Mucosa of descending colon (tissue), 3 donors: ENCODE results near the gene ZFPM1. TPM values are rescaled to one million over a fixed set of nuclear protein-coding genes. Genes with fewer than 3 reads are reported as not detected.

Source experiments
- ATAC-seq: fragments of 200-7000 bp; cut with Tn5 transposase; one replicate; pipeline ENCODE4 v1.9.1; 2020; ENCODE audit warnings: mild to moderate bottlenecking, moderate library complexity
- DNase-seq, 3 donors: peaks; one replicate each; pipeline ENCODE4 v3.0.0-alpha.2; 2020
- H3K36me3 ChIP-seq: fragments of 200-600 bp; one replicate; pipeline ENCODE4 v1.8.0; 2021; ENCODE audit warnings: low read depth, mild to moderate bottlenecking
- H3K4me1 ChIP-seq: fragments of 200-600 bp; one replicate; pipeline ENCODE4 v1.8.0; 2021; ENCODE audit warnings: low read depth, mild to moderate bottlenecking
- H3K4me3 ChIP-seq: fragments of 200-600 bp; one replicate; pipeline ENCODE4 v1.8.0; 2021; ENCODE audit warnings: mild to moderate bottlenecking
- H3K9me3 ChIP-seq: fragments of 200-600 bp; one replicate; pipeline ENCODE4 v1.8.0; 2021; ENCODE audit warnings: mild to moderate bottlenecking
- CTCF ChIP-seq: fragments of 200-600 bp; IDR thresholded peaks from one replicate; pipeline ENCODE4 v1.8.0; 2022; ENCODE audit warnings: antibody characterized with exemption, mild to moderate bottlenecking
- intact Hi-C, 2 donors: fragments of 100-400 bp; cut with DNase I in 1 of 2; cut with micrococcal nuclease in 1 of 2; formaldehyde crosslinking; loops; one replicate each; pipeline versions ENCODE4 v1.11.0 to v1.11.1; 2022; cut with DNase I, micrococcal nuclease
- total RNA-seq, 3 donors: library from RNA; stranded (reverse); fragmentation: NEBNext Ultra II Directional in 2 of 3; extraction: Animal tissue kit (Norgen Biotek cat#: 25700) in 2 of 3; gene quantifications; one replicate each; pipeline versions ENCODE4 v1.2.1 to v1.2.4, GENCODE V29; 2021 to 2023
- donor health status: DM: no; HTN: no; CAD: no; lungs with moderate emphysema.
- donor health status: DM: no; HTN: no; CAD: no.
- donor health status: DM: no; HTN: yes; CAD: no.

Gene ZFPM1
- total RNA-seq, 3 donors from 2014 or later, result 5.2 to 10.3 (median 7.2) TPM

- TF ChIP-seq CTCF, result no peak
- Histone ChIP-seq H3K36me3 (no peaks in the 10 kb centered on the region), H3K4me1 (peaks cover 26% of the 10 kb centered on the region), H3K9me3 (no peaks in the 10 kb centered on the region), H3K4me3 (no peak overlapping the region)
- intact Hi-C loops, result loop anchor here (5.0 kb wide), 2 partner anchors 79 to 84 kb away; no protein-coding TSS in a partner anchor
- no peak for DNase-seq
- ATAC-seq, result peak; percentile 16
Observed at GRCh38 chr16:88526008-88526905, 73.2 kb downstream of the ZFPM1 start.

DNA sequence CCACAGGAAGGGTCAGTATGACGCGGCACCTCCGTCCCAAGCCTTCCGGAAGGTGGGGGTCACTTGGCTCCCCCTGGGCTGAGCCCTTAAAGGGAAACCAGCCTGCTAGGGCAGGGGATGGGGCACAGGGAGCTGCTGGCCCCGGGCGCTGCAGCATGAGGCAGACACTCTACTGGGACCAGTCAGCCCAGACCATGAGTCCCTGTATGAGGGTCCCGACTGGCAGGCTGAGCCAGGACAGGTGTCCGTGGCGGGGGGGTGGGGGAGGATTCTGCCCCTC, 73.8 kb downstream of the ZFPM1 start:
- no peak for TF ChIP-seq CTCF
- intact Hi-C loops, result loop anchor here (5.0 kb wide), 2 partner anchors 80 to 85 kb away; no protein-coding TSS in a partner anchor
- H3K4me1 ChIP-seq, result peaks cover 26% of the 10 kb centered on the region
- ATAC-seq (no peak), DNase-seq (no peak)
- no peaks in the 10 kb centered on the region for H3K36me3 ChIP-seq
- H3K9me3 ChIP-seq, result no peaks in the 10 kb centered on the region
- no peak overlapping the region for H3K4me3 ChIP-seq

DNA sequence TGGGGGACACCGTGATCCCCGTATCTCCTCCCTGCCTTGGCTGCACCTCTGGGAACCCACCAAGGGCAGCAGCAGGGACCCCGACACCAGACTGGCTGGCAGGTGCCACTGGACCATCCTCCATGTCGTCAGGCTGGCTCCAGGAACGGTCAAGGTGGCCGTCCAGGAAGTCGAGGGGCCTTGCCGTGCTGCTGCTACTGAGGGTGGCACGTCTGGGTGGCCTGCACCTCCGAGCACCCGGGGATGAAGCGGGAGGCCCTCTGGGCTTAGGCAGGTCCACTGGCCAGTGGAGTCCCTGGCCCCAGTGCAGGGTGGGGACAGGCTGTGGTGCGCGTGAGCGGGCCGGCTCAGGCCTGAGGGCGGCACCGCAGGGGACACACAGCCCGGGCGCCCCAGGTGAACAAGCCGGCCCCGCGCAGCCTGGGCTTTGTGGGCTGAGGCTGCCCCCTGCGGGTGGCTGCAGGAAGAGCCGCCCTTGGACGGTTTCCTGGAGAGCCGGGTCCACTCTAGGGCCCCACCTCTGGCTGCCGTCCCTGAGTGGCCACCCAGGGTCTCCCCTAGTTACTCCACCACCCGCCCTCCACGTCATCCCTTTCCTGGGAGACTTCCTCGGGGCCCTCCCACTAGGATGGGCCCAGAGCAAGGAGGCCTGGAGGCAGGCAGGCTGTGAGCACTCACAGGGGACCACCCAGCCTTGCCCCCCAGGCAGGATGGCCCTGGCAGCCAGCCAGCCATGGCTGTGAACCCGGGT, 74.3 kb downstream of the ZFPM1 start:
- no peak overlapping the region for H3K4me3 ChIP-seq
- intact Hi-C loops, result loop anchor here (5.0 kb wide), 2 partner anchors 80 to 85 kb away; no protein-coding TSS in a partner anchor
- peaks cover 26% of the 10 kb centered on the region for H3K4me1 ChIP-seq
- no peaks in the 10 kb centered on the region for H3K9me3 ChIP-seq
- no peaks in the 10 kb centered on the region for H3K36me3 ChIP-seq
- DNase-seq, result peak in 2 of 3 donors; percentile 78 to 84
- ATAC-seq, result peak; percentile 79
- TF ChIP-seq CTCF, result peak; percentile 84

DNA sequence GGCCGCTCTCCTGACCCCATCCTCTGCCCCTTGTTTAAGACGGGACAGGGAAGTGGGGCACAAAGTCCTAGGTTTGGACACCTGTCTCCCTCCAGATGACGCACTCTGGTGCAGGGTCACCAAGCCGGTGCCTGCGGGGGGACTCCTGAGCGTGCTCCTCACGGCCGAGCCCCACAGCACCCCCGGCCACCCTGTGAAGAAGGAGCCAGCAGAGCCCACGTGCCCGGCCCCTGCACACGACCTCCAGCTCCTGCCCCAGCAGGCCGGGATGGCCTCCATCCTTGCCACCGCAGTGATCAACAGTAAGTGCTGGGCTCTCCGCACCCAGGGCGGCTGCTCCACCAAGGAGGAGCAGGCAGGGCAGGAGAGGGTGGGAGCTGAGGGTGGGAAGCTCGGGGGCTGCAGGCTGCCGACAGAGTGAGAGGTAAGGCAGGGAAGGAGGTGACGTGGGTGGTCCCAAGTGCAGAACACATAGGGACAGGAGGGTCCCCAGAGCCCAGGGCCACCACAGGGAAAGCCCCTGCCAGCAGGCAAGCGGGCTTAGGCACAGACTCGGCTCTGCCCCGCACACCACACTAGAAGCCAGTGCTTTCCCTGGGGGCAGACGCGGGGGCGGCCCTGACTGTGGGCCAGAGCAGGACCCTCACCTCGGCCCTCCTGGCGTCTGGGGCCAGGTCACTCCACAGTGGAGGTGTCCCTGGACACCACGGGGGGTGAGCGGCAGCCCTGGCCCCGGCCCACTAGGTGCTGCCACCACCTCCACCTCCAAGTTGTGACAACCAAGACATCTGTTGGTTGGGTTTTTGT, 75.1 kb downstream of the ZFPM1 start:
- DNase-seq (no peak), ATAC-seq (no peak)
- no peak overlapping the region for H3K4me3 ChIP-seq
- no peaks in the 10 kb centered on the region for H3K36me3 ChIP-seq
- intact Hi-C loops, result loop anchor here (5.0 kb wide), 2 partner anchors 81 to 86 kb away; no protein-coding TSS in a partner anchor
- no peaks in the 10 kb centered on the region for H3K9me3 ChIP-seq
- no peak for TF ChIP-seq CTCF
- H3K4me1 ChIP-seq, result peaks cover 26% of the 10 kb centered on the region

DNA sequence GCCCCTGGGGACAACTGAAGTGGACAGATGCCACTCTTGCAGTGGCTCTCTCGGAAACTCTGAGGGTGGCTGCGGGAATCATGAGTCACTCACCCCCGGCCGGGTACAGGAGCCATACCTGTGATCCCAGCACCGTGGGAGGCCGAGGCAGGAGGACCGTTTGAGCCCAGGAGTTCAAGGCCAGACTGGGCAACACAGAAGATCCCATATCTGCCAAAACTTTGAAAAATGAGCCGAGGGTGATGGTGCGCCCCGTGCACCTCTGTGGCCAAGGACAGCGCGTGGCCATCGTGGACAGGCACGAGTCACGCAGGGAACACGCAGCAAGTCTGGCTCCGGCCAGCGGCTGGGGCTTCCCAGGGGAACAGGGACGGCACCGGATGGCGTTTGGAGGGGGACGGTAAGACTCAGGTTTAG, 75.8 kb downstream of the ZFPM1 start:
- DNase-seq, result no peak
- H3K4me3 ChIP-seq, result no peak overlapping the region
- intact Hi-C loops, result loop anchor here (5.0 kb wide), 2 partner anchors 82 to 87 kb away; no protein-coding TSS in a partner anchor
- ATAC-seq, result no peak
- H3K9me3 ChIP-seq, result no peaks in the 10 kb centered on the region
- peaks cover 26% of the 10 kb centered on the region for H3K4me1 ChIP-seq
- no peaks in the 10 kb centered on the region for H3K36me3 ChIP-seq
- TF ChIP-seq CTCF, result no peak
